ENCODE data around the gene SOAT1.

SOAT1 gene

DNA sequence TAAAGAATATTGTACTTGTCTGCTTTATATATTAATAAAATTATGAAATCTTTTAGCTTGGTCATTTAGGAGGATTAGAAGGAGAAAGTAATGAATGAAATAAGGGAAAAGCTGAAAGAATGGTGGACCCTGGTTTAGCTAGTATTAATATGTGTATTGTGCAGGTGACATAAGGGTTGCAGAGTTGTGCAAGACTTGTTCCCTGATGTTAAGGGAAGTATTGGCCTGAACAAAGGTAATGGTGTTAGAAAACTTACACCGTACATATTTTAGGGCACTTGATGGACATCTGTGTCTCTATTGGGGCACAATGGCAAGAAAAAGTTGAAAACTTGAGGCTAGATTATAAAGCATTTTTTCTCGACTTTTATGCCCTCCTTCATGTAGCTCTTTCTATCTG, 32.2 kb downstream of the SOAT1 start:
- TF ChIP-seq CTCF (IDR thresholded peaks at IDR 0.05; ENCODE audit: control insufficient read depth, insufficient read depth, low read depth, low read length, missing control alignments), result no peak
- no peak for DNase-seq (ENCODE audit: low read depth)
- H3K4me3 ChIP-seq (ENCODE audit: control insufficient read depth, low read depth, low read length), result no peak overlapping the region

DNA sequence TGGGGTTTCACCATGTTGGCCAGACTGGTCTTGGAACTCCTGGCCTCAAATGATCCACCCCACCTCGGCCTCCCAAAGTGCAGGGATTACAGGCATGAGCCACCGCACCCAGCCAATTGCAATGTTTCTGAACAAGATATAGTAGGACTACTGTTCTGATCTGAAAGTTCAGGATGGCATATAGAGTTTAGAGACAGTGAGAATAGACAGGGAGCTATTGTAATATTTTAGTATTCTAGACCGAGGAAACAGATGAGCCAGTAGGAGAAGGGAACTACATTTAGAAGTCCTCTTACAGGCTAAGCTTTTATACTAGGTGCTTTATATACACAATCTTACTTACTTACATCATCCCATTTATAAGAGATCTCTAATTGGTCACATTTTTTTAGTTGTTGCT, 33.1 kb downstream of the SOAT1 start:
- no peak overlapping the region for H3K4me3 ChIP-seq (ENCODE audit: control insufficient read depth, low read depth, low read length)
- TF ChIP-seq CTCF (IDR thresholded peaks at IDR 0.05; ENCODE audit: control insufficient read depth, insufficient read depth, low read depth, low read length, missing control alignments), result no peak
- no peak for DNase-seq (ENCODE audit: low read depth)

DNA sequence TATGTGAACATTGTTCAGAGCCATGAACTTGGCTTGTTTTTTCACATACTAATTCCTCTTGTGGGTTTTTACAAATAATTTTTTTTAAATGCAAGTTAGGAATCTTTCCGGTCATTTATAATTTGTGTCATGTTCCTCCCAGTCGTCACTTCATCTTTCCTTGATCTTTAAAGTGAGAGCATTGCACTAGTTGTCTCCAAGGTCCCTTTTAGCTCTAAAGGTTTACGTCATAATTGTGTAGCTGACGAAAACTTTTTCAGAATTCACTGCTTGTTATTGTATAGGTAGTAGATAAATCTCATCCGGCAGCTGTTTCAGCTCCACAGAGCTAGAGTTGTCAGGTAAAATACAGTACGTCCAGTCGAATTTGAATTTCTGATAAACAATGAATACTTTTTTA, 33.6 kb downstream of the SOAT1 start:
- no peak for TF ChIP-seq CTCF (IDR thresholded peaks at IDR 0.05; ENCODE audit: control insufficient read depth, insufficient read depth, low read depth, low read length, missing control alignments)
- no peak overlapping the region for H3K4me3 ChIP-seq (ENCODE audit: control insufficient read depth, low read depth, low read length)
- DNase-seq (ENCODE audit: low read depth), result no peak

GRCh38 chr1:179327679-179328078, 34.1 kb downstream of the SOAT1 start:
- no peak for TF ChIP-seq CTCF (IDR thresholded peaks at IDR 0.05; ENCODE audit: control insufficient read depth, insufficient read depth, low read depth, low read length, missing control alignments)
- no peak for DNase-seq (ENCODE audit: low read depth)
- no peak overlapping the region for H3K4me3 ChIP-seq (ENCODE audit: control insufficient read depth, low read depth, low read length)

DNA sequence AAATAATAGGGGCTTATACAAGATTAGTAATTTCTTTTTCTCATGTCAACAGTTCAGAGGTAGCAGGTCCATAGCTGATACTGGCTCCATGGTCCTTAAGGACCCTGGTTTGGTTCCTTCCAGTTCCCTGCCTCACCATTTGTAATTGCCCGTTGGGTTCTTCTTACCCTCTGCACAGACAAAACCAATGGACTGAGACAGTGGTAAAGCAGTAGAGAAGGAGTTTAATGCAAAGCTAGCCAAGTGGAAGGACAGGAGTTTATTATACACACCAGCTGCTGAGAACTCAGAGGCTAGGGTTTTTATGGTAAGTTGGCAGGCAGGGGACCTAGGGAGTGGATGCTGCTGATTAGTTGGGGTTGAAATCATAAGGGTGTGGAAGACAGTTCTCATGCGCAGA, 36.3 kb downstream of the SOAT1 start:
- no peak for TF ChIP-seq CTCF (IDR thresholded peaks at IDR 0.05; ENCODE audit: control insufficient read depth, insufficient read depth, low read depth, low read length, missing control alignments)
- DNase-seq (ENCODE audit: low read depth), result no peak
- no peak overlapping the region for H3K4me3 ChIP-seq (ENCODE audit: control insufficient read depth, low read depth, low read length)

GRCh38 chr1:179334440-179334839, 40.8 kb downstream of the SOAT1 start:
- no peak for DNase-seq (ENCODE audit: low read depth)
- H3K4me3 ChIP-seq (ENCODE audit: control insufficient read depth, low read depth, low read length), result no peak overlapping the region
- no peak for TF ChIP-seq CTCF (IDR thresholded peaks at IDR 0.05; ENCODE audit: control insufficient read depth, insufficient read depth, low read depth, low read length, missing control alignments)

GRCh38 chr1:179337288-179337687, 43.7 kb downstream of the SOAT1 start:
- no peak overlapping the region for H3K4me3 ChIP-seq (ENCODE audit: control insufficient read depth, low read depth, low read length)
- no peak for DNase-seq (ENCODE audit: low read depth)
- no peak for TF ChIP-seq CTCF (IDR thresholded peaks at IDR 0.05; ENCODE audit: control insufficient read depth, insufficient read depth, low read depth, low read length, missing control alignments)
